WTC11 (cell line): Measurements from ENCODE around the gene DARS1. TPM values are rescaled to one million over a fixed set of nuclear protein-coding genes. Genes with fewer than 3 reads are reported as not detected.

Experiments
- ATAC-seq: fragments of 200-7000 bp; cut with Tn5 transposase; 2 replicates; pipeline ENCODE4 v1.10.0; 2021; ENCODE audit warnings: mild to moderate bottlenecking, moderate library complexity
- CTCF ChIA-PET: fragments of 300-600 bp; sonication (Branson Sonifier 250); formaldehyde crosslinking; loops from one replicate; lab custom pipeline; 2021; ENCODE audit warnings: antibody characterized with exemption; lab: Charles Lee
- POLR2A ChIA-PET: fragments of 350-600 bp; sonication (Branson Sonifier 250); formaldehyde crosslinking; loops from one replicate; lab custom pipeline; 2021; ENCODE audit warnings: antibody characterized with exemption; lab: Charles Lee
- DNase-seq: peaks from one replicate; pipeline ENCODE4 v3.0.0; 2021; ENCODE audit warnings: low spot score
- H3K27ac Mint-ChIP-seq: 2 replicates; pipeline ENCODE4 v1.8.0; 2021; ENCODE audit warnings: mixed read lengths
- H3K27me3 Mint-ChIP-seq: 2 replicates; pipeline ENCODE4 v1.8.0; 2021; ENCODE audit warnings: low read depth, mild to moderate bottlenecking, moderate library complexity, mixed read lengths
- H3K36me3 Mint-ChIP-seq: 2 replicates; pipeline ENCODE4 v1.8.0; 2021; ENCODE audit warnings: mixed read lengths
- H3K4me1 Mint-ChIP-seq: 2 replicates; pipeline ENCODE4 v1.8.0; 2022; ENCODE audit warnings: mixed read lengths
- H3K4me3 Mint-ChIP-seq: 2 replicates; pipeline ENCODE4 v1.8.0; 2021; ENCODE audit warnings: mild to moderate bottlenecking, moderate library complexity, mixed read lengths
- H3K9me3 Mint-ChIP-seq: 2 replicates; pipeline ENCODE4 v1.8.0; 2021; ENCODE audit warnings: mixed read lengths
- E2F4 ChIP-seq: sonication (generic); formaldehyde crosslinking; IDR thresholded peaks from 2 replicates; pipeline ENCODE4 v1.8.1; 2022; ENCODE audit warnings: low read depth, mild to moderate bottlenecking, moderate library complexity, missing genetic modification reagents, borderline replicate concordance
- ERG ChIP-seq: fragments of 250-450 bp; sonication (Bioruptor Pico); IDR thresholded peaks from 2 replicates; pipeline ENCODE4 v1.8.0; 2021; ENCODE audit warnings: mild to moderate bottlenecking
- FOXP1 ChIP-seq: sonication (generic); formaldehyde crosslinking; IDR thresholded peaks from 2 replicates; pipeline ENCODE4 v1.8.0; 2022; ENCODE audit warnings: missing genetic modification reagents, mild to moderate bottlenecking, moderate library complexity, borderline replicate concordance
- GABPB1 ChIP-seq: sonication (generic); formaldehyde crosslinking; IDR thresholded peaks from 2 replicates; pipeline ENCODE4 v1.8.1; 2023; ENCODE audit warnings: mild to moderate bottlenecking, missing genetic modification reagents
- MXD4 ChIP-seq: fragments of 250-450 bp; sonication (Bioruptor Pico); IDR thresholded peaks from 2 replicates; pipeline ENCODE4 v1.8.0; 2021; ENCODE audit warnings: mild to moderate bottlenecking, moderate library complexity, borderline replicate concordance
- NR2C2 ChIP-seq: sonication (generic); formaldehyde crosslinking; IDR thresholded peaks from 2 replicates; pipeline ENCODE4 v1.8.0; 2022; ENCODE audit warnings: mild to moderate bottlenecking, missing genetic modification reagents
- PREB ChIP-seq: sonication (generic); formaldehyde crosslinking; IDR thresholded peaks from 2 replicates; pipeline ENCODE4 v1.8.1; 2022; ENCODE audit warnings: mild to moderate bottlenecking, missing genetic modification reagents, moderate library complexity, borderline replicate concordance
- PRRX2 ChIP-seq: fragments of 250-450 bp; sonication (Bioruptor Pico); IDR thresholded peaks from 2 replicates; pipeline ENCODE4 v1.8.0; 2021; ENCODE audit warnings: mild to moderate bottlenecking
- RELA ChIP-seq: sonication (generic); formaldehyde crosslinking; IDR thresholded peaks from 2 replicates; pipeline ENCODE4 v1.8.1; 2022; ENCODE audit warnings: missing genetic modification reagents, mild to moderate bottlenecking, borderline replicate concordance
- STAT6 ChIP-seq: sonication (generic); formaldehyde crosslinking; conservative IDR thresholded peaks from 2 replicates; pipeline ENCODE4 v1.8.1; 2023; ENCODE audit warnings: mild to moderate bottlenecking, low read depth, missing genetic modification reagents, moderate library complexity
- TCF7 ChIP-seq: sonication (generic); formaldehyde crosslinking; IDR thresholded peaks from 2 replicates; pipeline ENCODE4 v1.8.0; 2022; ENCODE audit warnings: mild to moderate bottlenecking, low read depth, missing genetic modification reagents, moderate library complexity
- TEAD4 ChIP-seq: sonication (generic); formaldehyde crosslinking; IDR thresholded peaks from 2 replicates; pipeline ENCODE4 v1.8.0; 2022; ENCODE audit warnings: mild to moderate bottlenecking, missing genetic modification reagents
- ZNF263 ChIP-seq: sonication (generic); formaldehyde crosslinking; IDR thresholded peaks from 2 replicates; pipeline ENCODE4 v1.8.1; 2022; ENCODE audit warnings: low read depth, mild to moderate bottlenecking, moderate library complexity, missing genetic modification reagents
- ZNF281 ChIP-seq: sonication (generic); formaldehyde crosslinking; IDR thresholded peaks from 2 replicates; pipeline ENCODE4 v1.8.0; 2023; ENCODE audit warnings: mild to moderate bottlenecking, missing genetic modification reagents
- ZNF416 ChIP-seq: fragments of 250-450 bp; sonication (Bioruptor Pico); IDR thresholded peaks from 2 replicates; pipeline ENCODE4 v1.9.0; 2021; ENCODE audit warnings: mild to moderate bottlenecking, inconsistent platforms
- ZNF423 ChIP-seq: fragments of 250-450 bp; sonication (Bioruptor Pico); IDR thresholded peaks from 2 replicates; pipeline ENCODE4 v2.1.2; 2022; ENCODE audit warnings: mild to moderate bottlenecking, moderate library complexity
- ZNF671 ChIP-seq: fragments of 250-450 bp; sonication (Bioruptor Pico); IDR thresholded peaks from 2 replicates; pipeline ENCODE4 v1.8.0; 2021; ENCODE audit warnings: mild to moderate bottlenecking
- total RNA-seq: library from RNA; stranded (reverse); gene quantifications from 3 replicates; pipeline ENCODE4 v1.2.3, GENCODE V29; 2021
- TF ChIP-seq, protein P1 (sequence below): sonication (generic); formaldehyde crosslinking; IDR thresholded peaks from 2 replicates; pipeline ENCODE4 v1.8.0; 2022; ENCODE audit warnings: missing genetic modification reagents
- TF ChIP-seq, protein P2 (sequence below): sonication (generic); formaldehyde crosslinking; IDR thresholded peaks from 2 replicates; pipeline ENCODE4 v1.8.0; 2022; ENCODE audit warnings: mild to moderate bottlenecking, missing genetic modification reagents
- TF ChIP-seq, protein P3 (sequence below): fragments of 250-450 bp; sonication (Bioruptor Pico); IDR thresholded peaks from 2 replicates; pipeline ENCODE4 v1.9.0; 2021; ENCODE audit warnings: mild to moderate bottlenecking

The DARS1 gene
- total RNA-seq, 1 experiment from 2014 or later = 80.9 TPM

GRCh38 chr2:135993421-135993820 is 8.0 kb upstream of the DARS1 start:
- CTCF ChIA-PET = no interaction called here
- no peak overlapping the region for H3K27ac Mint-ChIP-seq

More at GRCh38 chr2:135993421-135993820, 8.0 kb upstream of the DARS1 start:
- Mint-ChIP-seq H3K36me3 (no peaks in the 10 kb centered on the region), H3K9me3 (peaks cover 3% of the 10 kb centered on the region; the same call in 1 of the 2 replicates), H3K4me1 (no peaks in the 10 kb centered on the region), H3K4me3 (no peak overlapping the region), H3K27me3 (no peaks in the 10 kb centered on the region)
- TF ChIP-seq, protein P1, sequence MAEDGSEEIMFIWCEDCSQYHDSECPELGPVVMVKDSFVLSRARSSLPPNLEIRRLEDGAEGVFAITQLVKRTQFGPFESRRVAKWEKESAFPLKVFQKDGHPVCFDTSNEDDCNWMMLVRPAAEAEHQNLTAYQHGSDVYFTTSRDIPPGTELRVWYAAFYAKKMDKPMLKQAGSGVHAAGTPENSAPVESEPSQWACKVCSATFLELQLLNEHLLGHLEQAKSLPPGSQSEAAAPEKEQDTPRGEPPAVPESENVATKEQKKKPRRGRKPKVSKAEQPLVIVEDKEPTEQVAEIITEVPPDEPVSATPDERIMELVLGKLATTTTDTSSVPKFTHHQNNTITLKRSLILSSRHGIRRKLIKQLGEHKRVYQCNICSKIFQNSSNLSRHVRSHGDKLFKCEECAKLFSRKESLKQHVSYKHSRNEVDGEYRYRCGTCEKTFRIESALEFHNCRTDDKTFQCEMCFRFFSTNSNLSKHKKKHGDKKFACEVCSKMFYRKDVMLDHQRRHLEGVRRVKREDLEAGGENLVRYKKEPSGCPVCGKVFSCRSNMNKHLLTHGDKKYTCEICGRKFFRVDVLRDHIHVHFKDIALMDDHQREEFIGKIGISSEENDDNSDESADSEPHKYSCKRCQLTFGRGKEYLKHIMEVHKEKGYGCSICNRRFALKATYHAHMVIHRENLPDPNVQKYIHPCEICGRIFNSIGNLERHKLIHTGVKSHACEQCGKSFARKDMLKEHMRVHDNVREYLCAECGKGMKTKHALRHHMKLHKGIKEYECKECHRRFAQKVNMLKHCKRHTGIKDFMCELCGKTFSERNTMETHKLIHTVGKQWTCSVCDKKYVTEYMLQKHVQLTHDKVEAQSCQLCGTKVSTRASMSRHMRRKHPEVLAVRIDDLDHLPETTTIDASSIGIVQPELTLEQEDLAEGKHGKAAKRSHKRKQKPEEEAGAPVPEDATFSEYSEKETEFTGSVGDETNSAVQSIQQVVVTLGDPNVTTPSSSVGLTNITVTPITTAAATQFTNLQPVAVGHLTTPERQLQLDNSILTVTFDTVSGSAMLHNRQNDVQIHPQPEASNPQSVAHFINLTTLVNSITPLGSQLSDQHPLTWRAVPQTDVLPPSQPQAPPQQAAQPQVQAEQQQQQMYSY (CRISPR knock-in tag) = no peak
- TF ChIP-seq TCF7 (no peak), ERG (no peak), FOXP1 (CRISPR knock-in tag) (no peak), ZNF263 (no peak), PRRX2 (CRISPR knock-in tag) (no peak), ZNF423 (CRISPR knock-in tag) (no peak), ZNF416 (CRISPR knock-in tag) (no peak), PREB (CRISPR knock-in tag) (no peak), E2F4 (no peak), RELA (CRISPR knock-in tag) (no peak), ZNF281 (CRISPR knock-in tag) (no peak), NR2C2 (no peak), STAT6 (no peak), GABPB1 (CRISPR knock-in tag) (no peak), TEAD4 (CRISPR knock-in tag) (no peak), MXD4 (CRISPR knock-in tag) (no peak), ZNF671 (no peak)
- TF ChIP-seq, protein P2, sequence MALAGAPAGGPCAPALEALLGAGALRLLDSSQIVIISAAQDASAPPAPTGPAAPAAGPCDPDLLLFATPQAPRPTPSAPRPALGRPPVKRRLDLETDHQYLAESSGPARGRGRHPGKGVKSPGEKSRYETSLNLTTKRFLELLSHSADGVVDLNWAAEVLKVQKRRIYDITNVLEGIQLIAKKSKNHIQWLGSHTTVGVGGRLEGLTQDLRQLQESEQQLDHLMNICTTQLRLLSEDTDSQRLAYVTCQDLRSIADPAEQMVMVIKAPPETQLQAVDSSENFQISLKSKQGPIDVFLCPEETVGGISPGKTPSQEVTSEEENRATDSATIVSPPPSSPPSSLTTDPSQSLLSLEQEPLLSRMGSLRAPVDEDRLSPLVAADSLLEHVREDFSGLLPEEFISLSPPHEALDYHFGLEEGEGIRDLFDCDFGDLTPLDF = no peak
- TF ChIP-seq, protein P3, sequence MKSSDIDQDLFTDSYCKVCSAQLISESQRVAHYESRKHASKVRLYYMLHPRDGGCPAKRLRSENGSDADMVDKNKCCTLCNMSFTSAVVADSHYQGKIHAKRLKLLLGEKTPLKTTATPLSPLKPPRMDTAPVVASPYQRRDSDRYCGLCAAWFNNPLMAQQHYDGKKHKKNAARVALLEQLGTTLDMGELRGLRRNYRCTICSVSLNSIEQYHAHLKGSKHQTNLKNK (CRISPR knock-in tag) = no peak
- DNase-seq = no peak
- POLR2A ChIA-PET = no interaction called here
- ATAC-seq = no peak
